SK-N-SH treated with all-trans-retinoic acid at 6 μM for 48 hours (cell line): ENCODE results near the gene TMEM190.

Experiments used
- ATAC-seq: fragments of 200-7000 bp; cut with Tn5 transposase; 3 replicates; pipeline ENCODE4 v1.9.1; 2020; ENCODE audit warnings: mild to moderate bottlenecking, moderate library complexity
- ARNTL ChIP-seq: fragments of 450-650 bp; formaldehyde crosslinking; IDR thresholded peaks from 2 replicates; pipeline ENCODE4 v1.5.0; 2020; ENCODE audit warnings: low read depth, mild to moderate bottlenecking, moderate library complexity, borderline replicate concordance
- BACH2 ChIP-seq: fragments of 250-450 bp; sonication (Bioruptor Pico); IDR thresholded peaks from 2 replicates; pipeline ENCODE4 v1.9.0; 2021; ENCODE audit warnings: mild to moderate bottlenecking, borderline replicate concordance
- ESRRG ChIP-seq: fragments of 250-450 bp; sonication (Bioruptor Pico); IDR thresholded peaks from 2 replicates; pipeline ENCODE4 v1.6.1; 2021; ENCODE audit warnings: mild to moderate bottlenecking
- GLIS3 ChIP-seq: fragments of 250-450 bp; sonication (Bioruptor Pico); IDR thresholded peaks from 2 replicates; pipeline ENCODE4 v1.5.0; 2020; ENCODE audit warnings: mild to moderate bottlenecking, moderate library complexity
- ISL1 ChIP-seq: fragments of 250-450 bp; sonication (Bioruptor Pico); IDR thresholded peaks from 2 replicates; pipeline ENCODE4 v2.1.2; 2022; ENCODE audit warnings: mild to moderate bottlenecking, moderate library complexity
- OSR1 ChIP-seq: fragments of 250-450 bp; sonication (Bioruptor Pico); IDR thresholded peaks from 2 replicates; pipeline ENCODE4 v1.8.0; 2022; ENCODE audit warnings: moderate library complexity, mild to moderate bottlenecking, inconsistent platforms
- PPARA ChIP-seq: fragments of 250-450 bp; sonication (Bioruptor Pico); IDR thresholded peaks from 2 replicates; pipeline ENCODE4 v1.5.0; 2020; ENCODE audit warnings: mild to moderate bottlenecking, borderline replicate concordance
- RARB ChIP-seq: fragments of 250-450 bp; sonication (Bioruptor Pico); IDR thresholded peaks from 2 replicates; pipeline ENCODE4 v1.8.0; 2021; ENCODE audit warnings: mild to moderate bottlenecking, moderate library complexity
- SNAI2 ChIP-seq: fragments of 250-450 bp; sonication (Bioruptor Pico); IDR thresholded peaks from 2 replicates; pipeline ENCODE4 v1.5.0; 2020; ENCODE audit warnings: mild to moderate bottlenecking, moderate library complexity
- TCF4 ChIP-seq: fragments of 250-450 bp; sonication (Bioruptor Pico); IDR thresholded peaks from 2 replicates; pipeline ENCODE4 v1.8.0; 2021; ENCODE audit warnings: mild to moderate bottlenecking, moderate library complexity, borderline replicate concordance
- TOX ChIP-seq: fragments of 250-450 bp; sonication (Bioruptor Pico); IDR thresholded peaks from 2 replicates; pipeline ENCODE4 v1.8.0; 2021; ENCODE audit warnings: mild to moderate bottlenecking, moderate library complexity, borderline replicate concordance
- ZC3H10 ChIP-seq: fragments of 250-450 bp; sonication (Bioruptor Pico); IDR thresholded peaks from 2 replicates; pipeline ENCODE4 v1.5.1; 2021; ENCODE audit warnings: mild to moderate bottlenecking, moderate library complexity
- ZFP3 ChIP-seq: fragments of 250-450 bp; sonication (Bioruptor Pico); IDR thresholded peaks from 2 replicates; pipeline ENCODE4 v1.5.0; 2020; ENCODE audit warnings: mild to moderate bottlenecking, moderate library complexity
- ZFP30 ChIP-seq: fragments of 450-650 bp; formaldehyde crosslinking; IDR thresholded peaks from 2 replicates; pipeline ENCODE4 v1.5.0; 2022; ENCODE audit warnings: mild to moderate bottlenecking, moderate library complexity
- ZNF565 ChIP-seq: fragments of 450-650 bp; formaldehyde crosslinking; conservative IDR thresholded peaks from 2 replicates; pipeline ENCODE4 v1.5.0; 2020; ENCODE audit warnings: low read depth, mild to moderate bottlenecking, moderate library complexity
- ZNF70 ChIP-seq: fragments of 450-650 bp; formaldehyde crosslinking; IDR thresholded peaks from 2 replicates; pipeline ENCODE4 v1.5.0; 2020; ENCODE audit warnings: mild to moderate bottlenecking, moderate library complexity
- ZNF8 ChIP-seq: fragments of 450-650 bp; formaldehyde crosslinking; IDR thresholded peaks from 2 replicates; pipeline ENCODE4 v1.5.0; 2020; ENCODE audit warnings: mild to moderate bottlenecking, moderate library complexity
- TF ChIP-seq, protein P1 (sequence below): fragments of 250-450 bp; sonication (Bioruptor Pico); IDR thresholded peaks from 2 replicates; pipeline ENCODE4 v1.5.0; 2020; ENCODE audit warnings: mild to moderate bottlenecking, moderate library complexity
- TF ChIP-seq, protein P2 (sequence below): fragments of 250-450 bp; sonication (Bioruptor Pico); IDR thresholded peaks from 2 replicates; pipeline ENCODE4 v1.8.0; 2021; ENCODE audit warnings: low read depth, mild to moderate bottlenecking, moderate library complexity, borderline replicate concordance
- TF ChIP-seq, protein P3 (sequence below): fragments of 250-450 bp; sonication (Bioruptor Pico); IDR thresholded peaks from 2 replicates; pipeline ENCODE4 v1.8.0; 2020; ENCODE audit warnings: mild to moderate bottlenecking, moderate library complexity, borderline replicate concordance
- TF ChIP-seq, protein P4 (sequence below): fragments of 250-450 bp; sonication (Bioruptor Pico); IDR thresholded peaks from 2 replicates; pipeline ENCODE4 v1.5.1; 2020; ENCODE audit warnings: low read depth, mild to moderate bottlenecking, moderate library complexity
- TF ChIP-seq, protein P5 (sequence below): fragments of 250-450 bp; sonication (Bioruptor Pico); IDR thresholded peaks from 2 replicates; pipeline ENCODE4 v1.5.1; 2021; ENCODE audit warnings: mild to moderate bottlenecking, moderate library complexity

Gene TMEM190

DNA sequence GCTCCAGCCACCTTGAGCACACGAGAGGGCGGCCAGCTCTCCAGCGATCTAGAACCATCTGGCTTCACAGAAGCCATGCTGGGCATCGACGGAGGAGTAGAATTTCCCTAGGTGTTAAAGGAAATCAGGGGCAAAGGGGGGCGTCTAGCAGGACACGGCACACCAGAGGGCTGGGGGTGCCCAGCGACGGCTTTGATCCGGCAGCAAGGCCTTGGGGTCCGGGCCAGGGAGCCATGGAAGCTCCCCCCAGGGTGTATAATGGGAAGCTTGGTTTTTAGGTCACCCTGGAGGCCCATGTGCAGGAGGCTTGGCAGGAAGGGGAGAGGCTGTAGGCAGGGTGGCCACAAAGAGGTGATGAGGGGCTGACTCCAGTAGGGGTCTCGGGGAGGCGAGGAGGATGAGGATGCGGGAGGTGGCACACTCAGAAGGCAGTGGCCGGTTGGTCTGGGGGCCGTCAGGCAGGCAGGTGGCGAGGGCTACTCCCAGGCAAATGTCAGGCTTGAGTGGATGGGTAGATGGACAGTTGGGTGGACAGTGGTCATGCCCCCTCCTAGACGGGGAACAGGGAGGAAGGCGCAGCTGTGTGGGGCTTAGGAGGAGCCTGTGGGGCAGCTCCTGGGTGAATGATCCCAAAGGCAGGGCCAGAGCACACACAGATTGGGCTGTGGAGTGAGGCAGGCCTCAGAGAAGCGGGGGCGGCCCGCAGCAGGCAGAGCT is 31.4 kb upstream of the TMEM190 start:
- ATAC-seq: no peak
- TF ChIP-seq ESRRG (CRISPR knock-in tag): no peak
- TF ChIP-seq, protein P1, sequence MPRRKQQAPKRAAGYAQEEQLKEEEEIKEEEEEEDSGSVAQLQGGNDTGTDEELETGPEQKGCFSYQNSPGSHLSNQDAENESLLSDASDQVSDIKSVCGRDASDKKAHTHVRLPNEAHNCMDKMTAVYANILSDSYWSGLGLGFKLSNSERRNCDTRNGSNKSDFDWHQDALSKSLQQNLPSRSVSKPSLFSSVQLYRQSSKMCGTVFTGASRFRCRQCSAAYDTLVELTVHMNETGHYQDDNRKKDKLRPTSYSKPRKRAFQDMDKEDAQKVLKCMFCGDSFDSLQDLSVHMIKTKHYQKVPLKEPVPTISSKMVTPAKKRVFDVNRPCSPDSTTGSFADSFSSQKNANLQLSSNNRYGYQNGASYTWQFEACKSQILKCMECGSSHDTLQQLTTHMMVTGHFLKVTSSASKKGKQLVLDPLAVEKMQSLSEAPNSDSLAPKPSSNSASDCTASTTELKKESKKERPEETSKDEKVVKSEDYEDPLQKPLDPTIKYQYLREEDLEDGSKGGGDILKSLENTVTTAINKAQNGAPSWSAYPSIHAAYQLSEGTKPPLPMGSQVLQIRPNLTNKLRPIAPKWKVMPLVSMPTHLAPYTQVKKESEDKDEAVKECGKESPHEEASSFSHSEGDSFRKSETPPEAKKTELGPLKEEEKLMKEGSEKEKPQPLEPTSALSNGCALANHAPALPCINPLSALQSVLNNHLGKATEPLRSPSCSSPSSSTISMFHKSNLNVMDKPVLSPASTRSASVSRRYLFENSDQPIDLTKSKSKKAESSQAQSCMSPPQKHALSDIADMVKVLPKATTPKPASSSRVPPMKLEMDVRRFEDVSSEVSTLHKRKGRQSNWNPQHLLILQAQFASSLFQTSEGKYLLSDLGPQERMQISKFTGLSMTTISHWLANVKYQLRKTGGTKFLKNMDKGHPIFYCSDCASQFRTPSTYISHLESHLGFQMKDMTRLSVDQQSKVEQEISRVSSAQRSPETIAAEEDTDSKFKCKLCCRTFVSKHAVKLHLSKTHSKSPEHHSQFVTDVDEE (CRISPR knock-in tag): no peak
- no peak for TF ChIP-seq TCF4
- TF ChIP-seq BACH2 (CRISPR knock-in tag): no peak
- TF ChIP-seq ZNF8: no peak
- TF ChIP-seq SNAI2 (CRISPR knock-in tag): no peak
- no peak for TF ChIP-seq ZNF70 (CRISPR knock-in tag)
- TF ChIP-seq, protein P2, sequence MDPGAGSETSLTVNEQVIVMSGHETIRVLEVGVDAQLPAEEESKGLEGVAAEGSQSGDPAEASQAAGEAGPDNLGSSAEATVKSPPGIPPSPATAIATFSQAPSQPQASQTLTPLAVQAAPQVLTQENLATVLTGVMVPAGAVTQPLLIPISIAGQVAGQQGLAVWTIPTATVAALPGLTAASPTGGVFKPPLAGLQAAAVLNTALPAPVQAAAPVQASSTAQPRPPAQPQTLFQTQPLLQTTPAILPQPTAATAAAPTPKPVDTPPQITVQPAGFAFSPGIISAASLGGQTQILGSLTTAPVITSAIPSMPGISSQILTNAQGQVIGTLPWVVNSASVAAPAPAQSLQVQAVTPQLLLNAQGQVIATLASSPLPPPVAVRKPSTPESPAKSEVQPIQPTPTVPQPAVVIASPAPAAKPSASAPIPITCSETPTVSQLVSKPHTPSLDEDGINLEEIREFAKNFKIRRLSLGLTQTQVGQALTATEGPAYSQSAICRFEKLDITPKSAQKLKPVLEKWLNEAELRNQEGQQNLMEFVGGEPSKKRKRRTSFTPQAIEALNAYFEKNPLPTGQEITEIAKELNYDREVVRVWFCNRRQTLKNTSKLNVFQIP (CRISPR knock-in tag): no peak
- TF ChIP-seq, protein P3, sequence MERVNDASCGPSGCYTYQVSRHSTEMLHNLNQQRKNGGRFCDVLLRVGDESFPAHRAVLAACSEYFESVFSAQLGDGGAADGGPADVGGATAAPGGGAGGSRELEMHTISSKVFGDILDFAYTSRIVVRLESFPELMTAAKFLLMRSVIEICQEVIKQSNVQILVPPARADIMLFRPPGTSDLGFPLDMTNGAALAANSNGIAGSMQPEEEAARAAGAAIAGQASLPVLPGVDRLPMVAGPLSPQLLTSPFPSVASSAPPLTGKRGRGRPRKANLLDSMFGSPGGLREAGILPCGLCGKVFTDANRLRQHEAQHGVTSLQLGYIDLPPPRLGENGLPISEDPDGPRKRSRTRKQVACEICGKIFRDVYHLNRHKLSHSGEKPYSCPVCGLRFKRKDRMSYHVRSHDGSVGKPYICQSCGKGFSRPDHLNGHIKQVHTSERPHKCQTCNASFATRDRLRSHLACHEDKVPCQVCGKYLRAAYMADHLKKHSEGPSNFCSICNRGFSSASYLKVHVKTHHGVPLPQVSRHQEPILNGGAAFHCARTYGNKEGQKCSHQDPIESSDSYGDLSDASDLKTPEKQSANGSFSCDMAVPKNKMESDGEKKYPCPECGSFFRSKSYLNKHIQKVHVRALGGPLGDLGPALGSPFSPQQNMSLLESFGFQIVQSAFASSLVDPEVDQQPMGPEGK (CRISPR knock-in tag): no peak
- no peak for TF ChIP-seq PPARA (CRISPR knock-in tag)
- no peak for TF ChIP-seq ZFP30 (CRISPR knock-in tag)
- no peak for TF ChIP-seq ISL1 (CRISPR knock-in tag)
- TF ChIP-seq, protein P4, sequence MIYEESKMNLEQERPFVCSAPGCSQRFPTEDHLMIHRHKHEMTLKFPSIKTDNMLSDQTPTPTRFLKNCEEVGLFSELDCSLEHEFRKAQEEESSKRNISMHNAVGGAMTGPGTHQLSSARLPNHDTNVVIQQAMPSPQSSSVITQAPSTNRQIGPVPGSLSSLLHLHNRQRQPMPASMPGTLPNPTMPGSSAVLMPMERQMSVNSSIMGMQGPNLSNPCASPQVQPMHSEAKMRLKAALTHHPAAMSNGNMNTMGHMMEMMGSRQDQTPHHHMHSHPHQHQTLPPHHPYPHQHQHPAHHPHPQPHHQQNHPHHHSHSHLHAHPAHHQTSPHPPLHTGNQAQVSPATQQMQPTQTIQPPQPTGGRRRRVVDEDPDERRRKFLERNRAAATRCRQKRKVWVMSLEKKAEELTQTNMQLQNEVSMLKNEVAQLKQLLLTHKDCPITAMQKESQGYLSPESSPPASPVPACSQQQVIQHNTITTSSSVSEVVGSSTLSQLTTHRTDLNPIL (CRISPR knock-in tag): no peak
- no peak for TF ChIP-seq OSR1 (CRISPR knock-in tag)
- TF ChIP-seq, protein P5, sequence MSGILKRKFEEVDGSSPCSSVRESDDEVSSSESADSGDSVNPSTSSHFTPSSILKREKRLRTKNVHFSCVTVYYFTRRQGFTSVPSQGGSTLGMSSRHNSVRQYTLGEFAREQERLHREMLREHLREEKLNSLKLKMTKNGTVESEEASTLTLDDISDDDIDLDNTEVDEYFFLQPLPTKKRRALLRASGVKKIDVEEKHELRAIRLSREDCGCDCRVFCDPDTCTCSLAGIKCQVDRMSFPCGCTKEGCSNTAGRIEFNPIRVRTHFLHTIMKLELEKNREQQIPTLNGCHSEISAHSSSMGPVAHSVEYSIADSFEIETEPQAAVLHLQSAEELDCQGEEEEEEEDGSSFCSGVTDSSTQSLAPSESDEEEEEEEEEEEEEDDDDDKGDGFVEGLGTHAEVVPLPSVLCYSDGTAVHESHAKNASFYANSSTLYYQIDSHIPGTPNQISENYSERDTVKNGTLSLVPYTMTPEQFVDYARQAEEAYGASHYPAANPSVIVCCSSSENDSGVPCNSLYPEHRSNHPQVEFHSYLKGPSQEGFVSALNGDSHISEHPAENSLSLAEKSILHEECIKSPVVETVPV: no peak
- TF ChIP-seq TOX: no peak
- no peak for TF ChIP-seq ZNF565 (CRISPR knock-in tag)
- TF ChIP-seq, all 23 proteins: peak for 0

DNA sequence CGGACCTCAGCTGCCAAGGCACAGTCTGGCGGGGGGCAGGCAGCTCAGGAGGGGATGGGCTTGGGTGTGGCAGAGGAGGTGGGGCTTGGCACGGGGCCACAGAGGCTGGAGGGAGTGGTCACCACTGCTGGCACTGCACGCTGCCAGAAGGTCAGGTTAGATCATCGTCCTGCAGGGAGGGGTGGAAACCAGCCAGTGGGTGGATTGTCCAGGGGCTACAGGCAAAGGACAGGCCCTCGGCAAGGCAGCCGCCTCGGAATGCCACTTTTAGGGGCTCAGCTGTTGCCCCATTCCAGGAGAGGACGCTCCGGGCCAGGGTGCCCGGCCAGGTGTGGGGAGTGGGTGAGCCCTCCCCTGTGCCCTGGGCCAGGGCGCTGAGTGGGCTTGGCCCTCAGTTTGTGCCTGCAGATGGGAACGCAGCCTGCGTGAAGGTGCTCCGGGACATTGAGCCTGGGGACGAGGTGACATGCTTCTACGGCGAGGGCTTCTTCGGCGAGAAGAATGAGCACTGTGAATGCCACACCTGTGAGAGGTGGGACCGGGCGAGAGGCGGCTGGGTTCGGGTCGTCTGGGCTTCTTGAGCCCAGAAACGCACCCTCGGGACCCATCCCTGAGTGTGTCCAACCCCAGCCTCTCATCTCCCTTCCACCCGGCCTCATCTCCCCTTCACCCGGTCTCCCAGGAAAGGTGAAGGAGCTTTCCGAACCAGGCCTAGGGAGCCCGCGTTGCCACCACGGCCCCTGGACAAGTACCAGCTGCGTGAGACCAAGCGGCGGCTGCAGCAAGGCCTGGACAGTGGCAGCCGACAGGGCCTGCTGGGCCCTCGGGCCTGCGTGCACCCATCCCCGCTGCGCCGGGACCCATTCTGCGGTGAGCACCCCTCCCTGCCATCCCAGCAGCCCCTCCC is 30.6 kb upstream of the TMEM190 start:
- no peak for ATAC-seq
- TF ChIP-seq, protein P4 (CRISPR knock-in tag): no peak
- no peak for TF ChIP-seq BACH2 (CRISPR knock-in tag)
- TF ChIP-seq ZFP30 (CRISPR knock-in tag): no peak
- TF ChIP-seq, protein P2 (CRISPR knock-in tag): no peak
- no peak for TF ChIP-seq ZC3H10
- no peak for TF ChIP-seq GLIS3 (CRISPR knock-in tag)
- no peak for TF ChIP-seq TCF4
- no peak for TF ChIP-seq ZNF565 (CRISPR knock-in tag)
- no peak for TF ChIP-seq PPARA (CRISPR knock-in tag)
- no peak for TF ChIP-seq ZFP3 (CRISPR knock-in tag)
- TF ChIP-seq RARB: no peak
- TF ChIP-seq, protein P5: no peak
- no peak for TF ChIP-seq ARNTL (CRISPR knock-in tag)
